ENCODE results near the gene CCDC12.

- TF ChIP-seq, protein P1, sequence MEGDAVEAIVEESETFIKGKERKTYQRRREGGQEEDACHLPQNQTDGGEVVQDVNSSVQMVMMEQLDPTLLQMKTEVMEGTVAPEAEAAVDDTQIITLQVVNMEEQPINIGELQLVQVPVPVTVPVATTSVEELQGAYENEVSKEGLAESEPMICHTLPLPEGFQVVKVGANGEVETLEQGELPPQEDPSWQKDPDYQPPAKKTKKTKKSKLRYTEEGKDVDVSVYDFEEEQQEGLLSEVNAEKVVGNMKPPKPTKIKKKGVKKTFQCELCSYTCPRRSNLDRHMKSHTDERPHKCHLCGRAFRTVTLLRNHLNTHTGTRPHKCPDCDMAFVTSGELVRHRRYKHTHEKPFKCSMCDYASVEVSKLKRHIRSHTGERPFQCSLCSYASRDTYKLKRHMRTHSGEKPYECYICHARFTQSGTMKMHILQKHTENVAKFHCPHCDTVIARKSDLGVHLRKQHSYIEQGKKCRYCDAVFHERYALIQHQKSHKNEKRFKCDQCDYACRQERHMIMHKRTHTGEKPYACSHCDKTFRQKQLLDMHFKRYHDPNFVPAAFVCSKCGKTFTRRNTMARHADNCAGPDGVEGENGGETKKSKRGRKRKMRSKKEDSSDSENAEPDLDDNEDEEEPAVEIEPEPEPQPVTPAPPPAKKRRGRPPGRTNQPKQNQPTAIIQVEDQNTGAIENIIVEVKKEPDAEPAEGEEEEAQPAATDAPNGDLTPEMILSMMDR (IDR thresholded peaks at IDR 0.05): no peak
- no peak for TF ChIP-seq POLR2A (IDR thresholded peaks at IDR 0.05)
These were observed 18.5 kb upstream of the CCDC12 start for GRCh38 chr3:46994801-46995731.

All from adrenal gland (tissue), 5 donors.